Left kidney (tissue), 2 donors: Measurements from ENCODE around the gene TLE2. TPM values are rescaled to one million over a fixed set of nuclear protein-coding genes. Genes with fewer than 3 reads are reported as not detected.
"Not testable (repeated sequence)": the region's sequence is repeated elsewhere in the genome, so short reads cannot be mapped to it uniquely, and the experiment has no call there.

Source experiments
- DNase-seq: peaks from one replicate; pipeline ENCODE4 v3.0.0-alpha.2; 2013
- polyA plus RNA-seq: library from polyadenylated mRNA; unstranded; fragments of 120-200 nt; gene quantifications from one replicate; pipeline ENCODE4 v1.2.1, GENCODE V29; 2013; ENCODE audit not compliant: insufficient read length

TLE2 gene
- polyA plus RNA-seq, 1 donor = 30.0 TPM

DNA sequence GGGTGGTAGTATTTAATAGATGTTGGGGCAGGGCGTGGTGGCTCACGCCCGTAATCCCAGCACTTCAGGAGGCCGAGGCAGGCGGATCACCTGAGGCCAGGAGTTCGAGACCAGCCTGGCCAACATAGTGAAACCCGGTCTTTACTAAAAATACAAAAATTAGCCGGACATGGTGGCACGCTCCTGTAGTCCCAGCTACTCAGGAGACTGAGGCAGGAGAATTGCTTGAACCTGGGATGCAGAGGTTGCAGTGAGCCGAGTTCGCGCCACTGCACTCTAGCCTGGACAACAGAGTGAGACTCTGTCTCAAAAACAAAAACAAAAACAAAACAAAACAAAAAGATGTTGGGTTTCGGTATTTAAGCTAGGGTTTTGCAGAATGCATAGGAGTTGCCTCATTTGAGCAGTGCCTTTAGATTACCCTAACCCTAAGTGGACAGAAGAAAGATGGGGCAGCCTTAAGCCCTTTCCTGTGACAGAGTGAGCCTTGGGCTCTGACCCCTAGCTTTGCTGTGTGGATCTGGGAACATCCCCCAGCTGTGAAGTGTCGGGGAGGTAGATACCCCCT is 8.0 kb upstream of the TLE2 start:
- not testable (repeated sequence) for DNase-seq

DNA sequence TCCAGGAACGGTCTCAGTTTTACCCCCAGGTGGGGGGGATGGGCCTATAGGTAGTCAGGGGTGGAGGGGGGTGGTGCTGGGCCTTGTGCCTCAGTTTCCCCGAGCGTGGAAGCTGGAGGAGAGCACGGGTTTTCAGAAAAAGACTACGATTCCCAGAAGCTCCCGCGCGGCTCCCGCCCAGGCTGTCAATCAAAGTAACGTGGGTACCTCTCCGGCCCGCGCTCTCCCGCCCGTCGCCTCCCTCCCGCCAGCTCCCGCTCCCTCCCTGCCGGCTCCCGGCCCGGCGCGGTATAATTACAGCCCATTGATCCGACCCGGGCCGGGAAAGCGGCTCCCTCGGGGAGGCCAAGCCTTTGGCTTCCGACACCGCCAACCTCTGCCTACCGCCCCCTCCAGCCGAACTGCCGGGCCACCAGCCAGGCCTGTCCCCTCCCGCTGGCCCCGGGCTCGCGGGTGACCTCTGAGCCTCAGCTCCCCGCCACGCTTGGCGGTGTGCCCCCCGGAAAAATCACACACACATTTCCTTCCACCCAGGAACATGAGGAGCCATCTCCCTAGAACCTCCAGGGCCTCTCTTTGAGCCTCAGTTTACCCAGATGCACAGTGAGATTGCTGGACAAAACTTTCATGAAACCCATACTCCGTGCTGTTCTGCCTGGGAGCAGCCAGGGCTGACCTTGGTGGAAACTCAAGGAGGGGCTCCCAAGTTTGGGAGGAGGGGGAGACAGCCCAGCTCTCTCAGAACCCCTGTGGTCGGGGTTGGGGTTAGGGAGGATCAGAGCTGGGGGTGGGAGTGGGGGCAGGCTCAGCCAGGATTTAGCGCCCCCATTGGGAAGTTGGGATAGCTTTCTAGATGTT is 7.3 kb upstream of the TLE2 start:
- peak; percentile 93 for DNase-seq

DNA sequence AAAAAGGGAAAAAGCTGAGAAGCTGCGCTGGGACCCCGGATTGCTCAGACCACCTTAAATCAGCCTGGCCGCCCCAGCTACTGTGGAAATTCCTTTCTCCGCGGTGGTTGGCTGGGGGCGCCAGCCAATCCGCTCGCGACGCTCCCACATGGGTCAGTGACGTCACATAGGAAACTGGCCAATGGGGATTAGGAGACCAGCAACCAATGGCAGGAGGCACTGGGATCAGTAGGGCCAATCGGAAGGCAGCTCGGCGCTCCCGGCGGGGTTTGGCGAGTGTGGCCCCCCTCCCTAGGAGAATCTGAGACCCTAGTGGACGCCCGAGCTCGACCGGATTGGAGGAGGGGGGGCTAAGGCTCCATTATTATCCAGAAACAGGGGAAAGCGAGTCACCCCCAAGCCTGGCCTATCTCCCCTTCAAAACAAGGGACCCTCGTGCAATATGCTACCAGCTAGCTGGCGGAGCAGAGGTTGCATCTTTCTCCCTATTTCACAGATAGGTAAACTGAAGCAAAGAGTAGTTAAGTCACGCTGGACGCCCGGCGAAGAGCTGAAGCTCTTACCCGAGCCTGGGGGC is 6.5 kb upstream of the TLE2 start:
- DNase-seq = peak; percentile 100

GRCh38 chr19:3034656-3035541 is 5.8 kb upstream of the TLE2 start:
- no peak for DNase-seq

DNA sequence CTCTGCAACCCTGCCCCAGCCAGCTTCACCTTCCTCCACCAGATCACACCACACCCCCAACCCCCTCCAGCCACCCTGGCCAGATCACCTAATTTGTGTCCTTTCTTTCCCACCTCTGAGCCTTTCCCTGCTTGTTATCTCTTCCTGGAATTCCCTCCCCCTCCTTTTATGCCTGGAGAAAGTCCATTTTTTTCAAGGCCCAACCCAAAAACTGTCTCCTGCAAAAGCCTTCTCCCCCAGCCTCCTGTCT is 5.3 kb upstream of the TLE2 start:
- DNase-seq = no peak

GRCh38 chr19:3033595-3034405 is 4.7 kb upstream of the TLE2 start:
- DNase-seq = no peak

DNA sequence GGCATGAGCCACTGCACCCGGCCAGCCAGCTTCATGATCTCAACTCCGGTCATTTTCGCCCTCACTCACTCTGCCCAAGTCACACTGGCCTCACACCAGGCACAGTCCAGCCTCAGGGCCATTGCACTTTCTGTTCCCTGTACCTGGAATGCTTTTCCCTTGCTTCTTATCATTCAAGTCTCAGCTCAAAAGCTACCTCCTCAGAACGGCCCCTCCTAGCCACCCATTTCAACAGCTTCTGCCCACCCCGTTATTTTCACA is 2.5 kb upstream of the TLE2 start:
- no peak for DNase-seq

- no peak for DNase-seq
Measured at GRCh38 chr19:3028305-3029064, 595 bp downstream of the TLE2 start.

DNA sequence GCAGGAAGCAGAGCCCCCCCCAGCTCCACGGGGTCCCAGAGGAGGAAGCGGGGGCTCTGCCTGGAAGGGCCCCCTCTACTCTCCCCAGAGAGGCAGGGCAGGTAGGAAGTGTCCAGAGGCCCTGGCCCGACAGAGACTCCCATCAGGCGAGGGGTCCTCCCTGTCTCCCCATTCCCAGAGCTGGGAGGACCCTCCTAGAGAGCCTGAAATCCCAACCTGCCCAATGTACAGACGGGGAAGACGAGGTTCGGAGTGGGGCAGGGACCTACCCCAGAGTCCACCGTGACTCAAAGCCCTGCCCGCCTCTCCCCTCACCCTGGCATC is 1.1 kb downstream of the TLE2 start:
- no peak for DNase-seq

- DNase-seq = no peak
Measured at GRCh38 chr19:3027292-3027691, 1.8 kb downstream of the TLE2 start.

GRCh38 chr19:3026768-3027167 is 2.3 kb downstream of the TLE2 start:
- DNase-seq = no peak

DNA sequence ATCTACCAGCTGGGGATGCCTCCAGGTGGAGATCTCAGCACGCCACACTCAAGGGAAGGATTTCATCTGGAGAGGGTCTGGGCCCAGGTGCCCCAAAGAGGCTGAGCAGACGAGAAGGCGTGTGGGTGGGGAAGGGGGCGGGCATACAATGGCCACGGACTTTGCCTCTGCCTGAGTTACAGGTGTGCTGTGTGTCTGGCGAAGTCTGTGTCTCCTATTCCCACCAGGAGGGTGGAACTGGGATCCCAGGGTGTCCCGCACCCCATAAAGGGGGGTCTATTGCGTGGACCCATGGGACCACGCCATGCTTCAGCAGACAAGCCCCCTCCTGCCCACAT is 3.6 kb downstream of the TLE2 start:
- no peak for DNase-seq

- no peak for DNase-seq
Measured at GRCh38 chr19:3024870-3025548, 4.1 kb downstream of the TLE2 start.

- no peak for DNase-seq
Measured at GRCh38 chr19:3024509-3024869, 4.6 kb downstream of the TLE2 start.

DNA sequence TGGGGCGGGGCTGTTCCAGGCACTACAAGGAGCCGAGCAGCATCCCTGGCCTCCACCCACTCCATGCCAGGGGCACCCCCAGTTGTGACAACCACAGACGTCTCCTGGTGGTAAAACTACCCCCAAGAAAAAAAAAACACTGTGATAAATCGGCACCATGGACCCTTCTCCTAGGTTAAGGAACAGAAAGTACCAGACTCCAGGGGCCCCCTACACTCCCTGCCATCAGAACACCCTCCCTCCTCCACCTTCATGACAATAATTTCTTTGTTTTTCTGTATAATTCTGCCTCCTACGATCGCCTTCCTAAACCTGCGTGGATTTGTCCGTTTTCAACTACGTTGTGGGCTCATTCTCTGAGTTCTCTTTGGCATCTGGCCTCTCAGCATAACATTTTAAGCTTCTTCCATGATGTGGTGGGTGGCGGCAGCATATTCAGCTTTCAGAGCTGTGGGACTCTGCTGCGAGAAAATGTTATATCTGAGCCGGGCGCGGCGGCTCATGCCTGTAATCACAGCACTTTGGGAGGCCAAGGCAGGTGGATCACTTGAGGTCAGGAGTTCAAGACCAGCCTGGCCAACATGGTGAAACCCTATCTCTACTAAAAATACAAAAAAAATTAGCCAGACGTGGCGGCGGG is 8.6 kb downstream of the TLE2 start:
- no peak for DNase-seq

- DNase-seq = no peak
Measured at GRCh38 chr19:3019211-3019854, 9.7 kb downstream of the TLE2 start.

DNA sequence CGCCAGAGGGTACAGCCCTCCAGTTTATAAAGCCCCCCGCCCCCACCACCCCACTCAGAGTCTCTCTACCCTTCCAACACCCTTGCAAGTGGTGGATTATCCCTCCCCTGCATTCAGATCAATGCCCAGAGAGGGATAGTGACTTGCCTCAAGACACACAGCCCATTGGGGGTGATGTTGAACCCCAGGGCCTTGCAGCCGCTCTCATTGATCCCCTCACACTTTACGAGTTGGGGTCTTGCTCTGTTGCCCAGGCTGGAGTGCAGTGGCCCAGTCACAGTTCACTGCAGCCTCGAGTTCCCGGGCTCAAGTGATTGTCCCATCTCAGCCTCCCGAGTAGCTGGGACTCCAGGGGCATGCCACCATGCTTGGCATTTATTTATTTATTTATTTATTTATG is 11.2 kb downstream of the TLE2 start:
- no peak for DNase-seq

DNA sequence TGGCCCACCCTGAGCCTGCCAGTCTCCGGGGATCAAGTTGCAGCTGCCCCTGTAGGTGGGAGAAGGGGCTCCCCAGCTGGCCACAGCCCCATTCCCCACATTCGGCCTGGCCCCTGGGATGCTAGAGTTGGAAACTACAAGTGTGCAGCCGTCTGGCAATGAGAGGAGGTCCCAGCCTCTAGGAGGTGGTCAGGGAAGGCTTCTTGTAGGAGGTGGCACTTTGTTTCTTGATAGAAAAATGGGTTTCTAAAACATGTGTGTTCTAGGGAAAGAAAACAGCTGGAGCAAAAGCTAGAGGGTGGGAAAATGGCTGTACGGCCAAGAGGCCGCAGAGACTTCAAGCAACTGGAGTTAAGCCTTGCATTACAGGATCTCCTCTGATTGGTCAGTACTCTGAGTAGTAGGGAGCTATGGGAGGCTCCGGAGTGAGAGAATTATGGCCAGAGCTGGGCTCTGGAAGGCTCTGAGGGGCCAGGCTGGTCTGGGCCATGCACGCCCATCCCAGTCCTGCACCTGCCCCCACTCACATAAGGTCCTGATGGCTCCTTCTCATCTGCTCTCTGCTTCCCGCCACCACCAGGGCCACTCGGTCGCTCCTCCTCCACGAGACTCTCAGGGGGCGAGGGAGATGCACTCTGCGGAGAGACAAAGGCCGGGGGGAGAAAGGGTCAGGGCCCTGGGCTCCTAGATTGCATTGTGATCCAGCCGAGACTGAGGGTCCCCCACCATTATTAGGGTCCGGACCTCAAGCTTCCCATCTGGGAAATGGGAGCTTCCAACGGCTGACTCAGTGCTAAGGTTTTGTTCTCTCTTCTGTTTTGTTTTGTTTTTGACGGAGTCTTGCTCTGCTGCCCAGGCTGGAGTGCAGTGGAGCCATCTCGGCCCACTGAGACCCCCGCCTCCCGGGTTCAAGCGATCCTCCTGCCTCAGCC is 13.7 kb downstream of the TLE2 start:
- no peak for DNase-seq

DNA sequence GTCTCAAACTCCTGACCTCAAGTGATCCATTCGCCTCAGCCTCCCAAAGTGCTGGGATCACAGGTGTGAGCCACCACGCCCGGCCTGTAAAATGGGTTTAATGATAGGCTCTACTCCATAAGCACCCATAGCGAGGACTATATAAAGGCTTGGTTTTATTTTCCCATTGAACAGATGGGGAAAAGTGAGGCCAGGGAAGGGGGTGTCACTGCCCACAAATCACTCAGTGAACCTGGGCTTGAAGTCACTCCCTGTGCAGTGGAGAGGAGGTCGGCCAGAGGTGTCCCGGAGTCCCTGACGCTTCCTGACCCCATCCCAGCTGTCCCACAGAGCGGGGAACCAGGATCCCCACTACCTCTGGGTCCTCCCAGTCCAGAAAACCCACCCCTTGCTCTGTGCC is 14.9 kb downstream of the TLE2 start:
- DNase-seq = no peak
